Erythroblast (primary cell): ENCODE results near the gene OTX2.

ENCODE experiments used
- DNase-seq, 2 experiments: peaks; one replicate each; lab custom pipeline; 2025; lab: John Stamatoyannopoulos, UW
- GATA1 ChIP-seq: IDR thresholded peaks from 2 replicates; pipeline ENCODE4 v1.6.1; 2011; ENCODE audit warnings: low read depth, mild to moderate bottlenecking, control low read depth, low read length, moderate library complexity
- POLR2A ChIP-seq: IDR thresholded peaks from 2 replicates; pipeline ENCODE4 v1.6.1; 2011; ENCODE audit warnings: mild to moderate bottlenecking, low read length

OTX2 gene

GRCh38 chr14:56810147-56810719 lies at the start of gene OTX2:
TSS of gene OTX2 (minus strand) at chr14:56810479. CDS start at chr14:56805456, 5,023 bp downstream.
- no peak for TF ChIP-seq POLR2A
- no peak for TF ChIP-seq GATA1
- no peak for DNase-seq

GRCh38 chr14:56858422-56858821 lies 48.1 kb upstream of the OTX2 start:
- no peak for DNase-seq

GRCh38 chr14:56857216-56857615 lies 46.9 kb upstream of the OTX2 start:
- DNase-seq: no peak
- TF ChIP-seq POLR2A (no peak), GATA1 (no peak)

More at GRCh38 chr14:56858422-56858821, 48.1 kb upstream of the OTX2 start:
- TF ChIP-seq POLR2A: no peak
- TF ChIP-seq GATA1: no peak

GRCh38 chr14:56855891-56856461 lies 45.7 kb upstream of the OTX2 start:
- TF ChIP-seq GATA1 (no peak), POLR2A (no peak)
- DNase-seq: no peak

GRCh38 chr14:56854325-56854724 lies 44.0 kb upstream of the OTX2 start:
- DNase-seq: no peak
- TF ChIP-seq GATA1 (no peak), POLR2A (no peak)

- no peak for DNase-seq
Observed at GRCh38 chr14:56846970-56847930, 37.0 kb upstream of the OTX2 start.

GRCh38 chr14:56844406-56845002 lies 34.2 kb upstream of the OTX2 start:
- TF ChIP-seq GATA1 (no peak), POLR2A (no peak)

More at GRCh38 chr14:56846970-56847930, 37.0 kb upstream of the OTX2 start:
- TF ChIP-seq GATA1: no peak

GRCh38 chr14:56841611-56842010 lies 31.3 kb upstream of the OTX2 start:
- no peak for DNase-seq
- TF ChIP-seq POLR2A: no peak
- no peak for TF ChIP-seq GATA1

More at GRCh38 chr14:56844406-56845002, 34.2 kb upstream of the OTX2 start:
- no peak for DNase-seq

- DNase-seq: no peak
- TF ChIP-seq GATA1 (no peak), POLR2A (no peak)
Observed at GRCh38 chr14:56840221-56840620, 29.9 kb upstream of the OTX2 start.

GRCh38 chr14:56829151-56829550 lies 18.9 kb upstream of the OTX2 start:
- no peak for DNase-seq
- TF ChIP-seq POLR2A: no peak
- TF ChIP-seq GATA1: no peak

GRCh38 chr14:56826214-56826613 lies 15.9 kb upstream of the OTX2 start:
- DNase-seq: no peak
- no peak for TF ChIP-seq POLR2A
- TF ChIP-seq GATA1: no peak

- DNase-seq: no peak
- no peak for TF ChIP-seq POLR2A
- no peak for TF ChIP-seq GATA1
Observed at GRCh38 chr14:56821805-56822610, 11.7 kb upstream of the OTX2 start.

GRCh38 chr14:56821177-56821576 lies 10.9 kb upstream of the OTX2 start:
- TF ChIP-seq GATA1 (no peak), POLR2A (no peak)
- no peak for DNase-seq
